ENCODE data around the gene SLC5A9. TPM values are rescaled to one million over a fixed set of nuclear protein-coding genes. Genes with fewer than 3 reads are reported as not detected.

Gene SLC5A9
- total and polyA plus RNA-seq, 4 experiments from 2014 or later, result not detected

- intact Hi-C loops (cut with micrococcal nuclease), result no loop called here
- no peaks in the 10 kb centered on the region for H3K36me3 Mint-ChIP-seq
- no peak overlapping the region for H3K27ac ChIP-seq (ENCODE audit: low read depth, low read length)
- H3K4me1 ChIP-seq (ENCODE audit: insufficient read depth, low read length), result no peaks in the 10 kb centered on the region
- H3K9me3 ChIP-seq (ENCODE audit: control insufficient read depth in 1 of 2, low read length in 2 of 2), result no peaks in the 10 kb centered on the region
- no peak for DNase-seq
- peaks cover 5 to 8% of the 10 kb centered on the region in 2 donors for H3K27me3 Mint-ChIP-seq
- peaks cover 0 to 2% (median 0%) of the 10 kb centered on the region in 8 donors for H3K9me3 Mint-ChIP-seq
- H3K27me3 ChIP-seq (ENCODE audit: insufficient read depth, low read length), result no peaks in the 10 kb centered on the region
- H3K36me3 ChIP-seq (ENCODE audit: insufficient read depth, low read length), result no peaks in the 10 kb centered on the region
- H3K4me1 Mint-ChIP-seq, result no peaks in the 10 kb centered on the region
- ChIA-PET POLR2A (ENCODE audit: partially characterized antibody) (no interaction called here), CTCF (ENCODE audit: partially characterized antibody) (no interaction called here)
- no peak overlapping the region for H3K27ac Mint-ChIP-seq
- no peak overlapping the region for H3K4me3 ChIP-seq (ENCODE audit: low read length in 2 of 2)
- no peak overlapping the region for H3K4me3 Mint-ChIP-seq
These were observed 24.2 kb downstream of the SLC5A9 start for GRCh38 chr1:48246727-48247126.

- no peaks in the 10 kb centered on the region for H3K27me3 ChIP-seq (ENCODE audit: insufficient read depth, low read length)
- intact Hi-C loops (cut with micrococcal nuclease), result no loop called here
- no peak overlapping the region for H3K27ac ChIP-seq (ENCODE audit: low read depth, low read length)
- H3K4me1 ChIP-seq (ENCODE audit: insufficient read depth, low read length), result no peaks in the 10 kb centered on the region
- DNase-seq, result no peak
- Mint-ChIP-seq H3K27ac (no peak overlapping the region), H3K9me3 (peaks cover 0 to 2% (median 0%) of the 10 kb centered on the region in 8 donors), H3K4me3 (no peak overlapping the region), H3K4me1 (no peaks in the 10 kb centered on the region), H3K36me3 (no peaks in the 10 kb centered on the region), H3K27me3 (peaks cover 5 to 8% of the 10 kb centered on the region in 2 donors)
- no peaks in the 10 kb centered on the region for H3K36me3 ChIP-seq (ENCODE audit: insufficient read depth, low read length)
- no peaks in the 10 kb centered on the region for H3K9me3 ChIP-seq (ENCODE audit: control insufficient read depth in 1 of 2, low read length in 2 of 2)
- POLR2A ChIA-PET (ENCODE audit: partially characterized antibody), result no interaction called here
- CTCF ChIA-PET (ENCODE audit: partially characterized antibody), result no interaction called here
- H3K4me3 ChIP-seq (ENCODE audit: low read length in 2 of 2), result no peak overlapping the region
These were observed 25.8 kb downstream of the SLC5A9 start for GRCh38 chr1:48248356-48248755.

- Histone ChIP-seq H3K4me3 (ENCODE audit: low read length in 2 of 2) (no peak overlapping the region), H3K27me3 (ENCODE audit: insufficient read depth, low read length) (no peaks in the 10 kb centered on the region), H3K4me1 (ENCODE audit: insufficient read depth, low read length) (no peaks in the 10 kb centered on the region), H3K9me3 (ENCODE audit: control insufficient read depth in 1 of 2, low read length in 2 of 2) (no peaks in the 10 kb centered on the region), H3K27ac (ENCODE audit: low read depth, low read length) (no peak overlapping the region), H3K36me3 (ENCODE audit: insufficient read depth, low read length) (no peaks in the 10 kb centered on the region)
- intact Hi-C loops (cut with micrococcal nuclease), result no loop called here
- Mint-ChIP-seq H3K4me1 (no peaks in the 10 kb centered on the region), H3K9me3 (peaks cover 0 to 2% (median 0%) of the 10 kb centered on the region in 8 donors), H3K4me3 (no peak overlapping the region), H3K36me3 (no peaks in the 10 kb centered on the region), H3K27me3 (peaks cover 5 to 8% of the 10 kb centered on the region in 2 donors), H3K27ac (no peak overlapping the region)
- no peak for DNase-seq
- POLR2A ChIA-PET (ENCODE audit: partially characterized antibody), result no interaction called here
- CTCF ChIA-PET (ENCODE audit: partially characterized antibody), result interaction anchor here (1.5 kb wide), 1 partner anchor 14 kb away, joined by 3 read pairs; no protein-coding TSS in a partner anchor
These were observed 27.4 kb downstream of the SLC5A9 start for GRCh38 chr1:48249868-48250267.

DNA sequence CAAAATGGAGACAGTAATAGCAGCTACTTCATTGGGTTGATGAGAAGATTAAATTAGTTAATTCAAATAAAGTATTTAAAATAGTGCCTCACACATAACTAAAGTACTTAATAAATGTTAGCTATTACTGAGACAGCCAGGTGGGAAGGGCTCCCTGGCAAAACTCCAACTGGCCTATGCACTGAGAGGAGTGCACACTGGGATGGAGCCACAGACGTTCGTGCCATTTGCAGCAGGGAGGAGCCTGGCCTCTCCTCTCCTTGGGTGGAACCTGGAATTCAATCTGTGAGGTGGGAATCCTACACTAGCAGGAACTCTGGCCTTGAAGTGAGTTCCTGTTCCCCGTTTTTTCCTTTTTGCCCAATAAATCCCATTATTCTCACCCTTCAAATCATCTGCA lies 28.1 kb downstream of the SLC5A9 start:
- no peak overlapping the region for H3K27ac ChIP-seq (ENCODE audit: low read depth, low read length)
- CTCF ChIA-PET (ENCODE audit: partially characterized antibody), result interaction anchor here (1.5 kb wide), 1 partner anchor 14 kb away, joined by 3 read pairs; no protein-coding TSS in a partner anchor

GRCh38 chr1:48251323-48251722 lies 28.8 kb downstream of the SLC5A9 start:
- Histone ChIP-seq H3K36me3 (ENCODE audit: insufficient read depth, low read length) (no peaks in the 10 kb centered on the region), H3K9me3 (ENCODE audit: control insufficient read depth in 1 of 2, low read length in 2 of 2) (no peaks in the 10 kb centered on the region), H3K27me3 (ENCODE audit: insufficient read depth, low read length) (no peaks in the 10 kb centered on the region), H3K4me3 (ENCODE audit: low read length in 2 of 2) (no peak overlapping the region), H3K4me1 (ENCODE audit: insufficient read depth, low read length) (no peaks in the 10 kb centered on the region), H3K27ac (ENCODE audit: low read depth, low read length) (no peak overlapping the region)
- peaks cover 0 to 4% (median 0%) of the 10 kb centered on the region in 8 donors for H3K9me3 Mint-ChIP-seq
- no peaks in the 10 kb centered on the region for H3K36me3 Mint-ChIP-seq
- no peak for DNase-seq
- ChIA-PET POLR2A (ENCODE audit: partially characterized antibody) (no interaction called here), CTCF (ENCODE audit: partially characterized antibody) (interaction anchor here (1.0 kb wide), 1 partner anchor 15 kb away, joined by 3 read pairs; no protein-coding TSS in a partner anchor)
- H3K27ac Mint-ChIP-seq, result no peak overlapping the region
- intact Hi-C loops (cut with micrococcal nuclease), result no loop called here
- no peaks in the 10 kb centered on the region for H3K4me1 Mint-ChIP-seq
- peaks cover 5 to 8% of the 10 kb centered on the region in 2 donors for H3K27me3 Mint-ChIP-seq
- no peak overlapping the region for H3K4me3 Mint-ChIP-seq

More for the DNA sequence above, 28.1 kb downstream of the SLC5A9 start:
- Mint-ChIP-seq H3K4me1 (no peaks in the 10 kb centered on the region), H3K27ac (no peak overlapping the region), H3K9me3 (peaks cover 0 to 2% (median 0%) of the 10 kb centered on the region in 8 donors), H3K27me3 (peaks cover 5 to 8% of the 10 kb centered on the region in 2 donors), H3K36me3 (no peaks in the 10 kb centered on the region), H3K4me3 (no peak overlapping the region)
- DNase-seq, result no peak
- Histone ChIP-seq H3K4me1 (ENCODE audit: insufficient read depth, low read length) (no peaks in the 10 kb centered on the region), H3K9me3 (ENCODE audit: control insufficient read depth in 1 of 2, low read length in 2 of 2) (no peaks in the 10 kb centered on the region), H3K36me3 (ENCODE audit: insufficient read depth, low read length) (no peaks in the 10 kb centered on the region), H3K27me3 (ENCODE audit: insufficient read depth, low read length) (no peaks in the 10 kb centered on the region), H3K4me3 (ENCODE audit: low read length in 2 of 2) (no peak overlapping the region)
- POLR2A ChIA-PET (ENCODE audit: partially characterized antibody), result no interaction called here
- intact Hi-C loops (cut with micrococcal nuclease), result no loop called here

GRCh38 chr1:48251821-48252220 lies 29.3 kb downstream of the SLC5A9 start:
- H3K27me3 Mint-ChIP-seq, result peaks cover 5 to 8% of the 10 kb centered on the region in 2 donors
- H3K4me3 Mint-ChIP-seq, result no peak overlapping the region
- H3K27me3 ChIP-seq (ENCODE audit: insufficient read depth, low read length), result no peaks in the 10 kb centered on the region
- H3K9me3 Mint-ChIP-seq, result peaks cover 0 to 4% (median 0%) of the 10 kb centered on the region in 8 donors
- H3K36me3 Mint-ChIP-seq, result no peaks in the 10 kb centered on the region
- no peaks in the 10 kb centered on the region for H3K4me1 Mint-ChIP-seq
- H3K4me3 ChIP-seq (ENCODE audit: low read length in 2 of 2), result no peak overlapping the region
- intact Hi-C loops (cut with micrococcal nuclease), result no loop called here
- CTCF ChIA-PET (ENCODE audit: partially characterized antibody), result interaction anchor here (1.0 kb wide), 1 partner anchor 16 kb away, joined by 3 read pairs; no protein-coding TSS in a partner anchor
- DNase-seq, result no peak
- H3K27ac ChIP-seq (ENCODE audit: low read depth, low read length), result no peak overlapping the region
- no peaks in the 10 kb centered on the region for H3K36me3 ChIP-seq (ENCODE audit: insufficient read depth, low read length)
- no peaks in the 10 kb centered on the region for H3K4me1 ChIP-seq (ENCODE audit: insufficient read depth, low read length)
- no peaks in the 10 kb centered on the region for H3K9me3 ChIP-seq (ENCODE audit: control insufficient read depth in 1 of 2, low read length in 2 of 2)
- POLR2A ChIA-PET (ENCODE audit: partially characterized antibody), result no interaction called here
- no peak overlapping the region for H3K27ac Mint-ChIP-seq

DNA sequence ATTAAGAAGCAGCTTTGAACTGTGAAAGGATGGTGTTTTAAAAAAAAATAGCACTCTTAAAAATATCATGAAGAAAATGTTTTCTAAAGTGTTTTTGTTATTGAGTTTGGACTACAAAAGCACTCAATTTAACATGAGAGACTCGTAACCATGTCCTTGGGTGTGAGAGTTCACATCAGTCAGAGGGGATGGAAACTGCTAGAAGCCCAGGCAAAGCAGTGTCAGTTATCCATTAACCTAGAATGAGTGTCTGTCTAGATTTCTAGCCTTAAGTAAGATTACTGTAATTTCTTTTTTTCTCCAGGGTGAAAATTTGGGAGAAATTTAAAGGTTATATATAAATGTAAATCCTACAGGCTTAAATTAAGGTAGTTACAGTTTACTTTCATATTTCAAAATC lies 31.7 kb downstream of the SLC5A9 start:
- H3K4me3 ChIP-seq (ENCODE audit: low read length in 2 of 2), result no peak overlapping the region
- no peaks in the 10 kb centered on the region for H3K36me3 Mint-ChIP-seq
- H3K9me3 Mint-ChIP-seq, result peaks cover 0 to 4% (median 0%) of the 10 kb centered on the region in 8 donors
- POLR2A ChIA-PET (ENCODE audit: partially characterized antibody), result no interaction called here
- intact Hi-C loops (cut with micrococcal nuclease), result no loop called here
- no peaks in the 10 kb centered on the region for H3K36me3 ChIP-seq (ENCODE audit: insufficient read depth, low read length)
- CTCF ChIA-PET (ENCODE audit: partially characterized antibody), result no interaction called here
- H3K27ac Mint-ChIP-seq, result no peak overlapping the region
- no peak overlapping the region for H3K27ac ChIP-seq (ENCODE audit: low read depth, low read length)
- peaks cover 3 to 4% of the 10 kb centered on the region in 2 donors for H3K27me3 Mint-ChIP-seq
- H3K4me3 Mint-ChIP-seq, result no peak overlapping the region
- H3K27me3 ChIP-seq (ENCODE audit: insufficient read depth, low read length), result no peaks in the 10 kb centered on the region
- no peaks in the 10 kb centered on the region for H3K4me1 ChIP-seq (ENCODE audit: insufficient read depth, low read length)
- no peaks in the 10 kb centered on the region for H3K9me3 ChIP-seq (ENCODE audit: control insufficient read depth in 1 of 2, low read length in 2 of 2)
- H3K4me1 Mint-ChIP-seq, result no peaks in the 10 kb centered on the region
- no peak for DNase-seq

GRCh38 chr1:48258106-48258505 lies 35.6 kb downstream of the SLC5A9 start:
- Mint-ChIP-seq H3K36me3 (no peaks in the 10 kb centered on the region), H3K27me3 (no peaks in the 10 kb centered on the region), H3K27ac (no peak overlapping the region), H3K4me1 (no peaks in the 10 kb centered on the region), H3K4me3 (no peak overlapping the region), H3K9me3 (peaks cover 0 to 2% (median 0%) of the 10 kb centered on the region in 8 donors)
- Histone ChIP-seq H3K36me3 (ENCODE audit: insufficient read depth, low read length) (no peaks in the 10 kb centered on the region), H3K9me3 (ENCODE audit: control insufficient read depth in 1 of 2, low read length in 2 of 2) (no peaks in the 10 kb centered on the region), H3K27me3 (ENCODE audit: insufficient read depth, low read length) (no peaks in the 10 kb centered on the region), H3K27ac (ENCODE audit: low read depth, low read length) (no peak overlapping the region), H3K4me1 (ENCODE audit: insufficient read depth, low read length) (no peaks in the 10 kb centered on the region), H3K4me3 (ENCODE audit: low read length in 2 of 2) (no peak overlapping the region)
- ChIA-PET POLR2A (ENCODE audit: partially characterized antibody) (no interaction called here), CTCF (ENCODE audit: partially characterized antibody) (no interaction called here)
- DNase-seq, result no peak
- intact Hi-C loops (cut with micrococcal nuclease), result no loop called here
